Stomach smooth muscle (tissue), 2 donors: Measurements from ENCODE around the gene DERL3.

Experiments used
- H3K27ac ChIP-seq: one replicate; pipeline ENCODE4 v1.7.0; 2013; ENCODE audit warnings: mild to moderate bottlenecking, low read length, inconsistent platforms
- H3K27me3 ChIP-seq, 2 donors: one replicate each; pipeline ENCODE4 v1.7.0; 2013; ENCODE audit warnings: low read length in 2 of 2; ENCODE audit not compliant: insufficient read depth in 2 of 2, control insufficient read depth in 1 of 2
- H3K36me3 ChIP-seq, 2 donors: one replicate each; pipeline ENCODE4 v1.7.0; 2013; ENCODE audit warnings: low read length in 2 of 2; ENCODE audit not compliant: control insufficient read depth in 2 of 2, insufficient read depth in 2 of 2
- H3K4me1 ChIP-seq: one replicate; pipeline ENCODE4 v1.7.0; 2013; ENCODE audit warnings: low read length; ENCODE audit not compliant: control insufficient read depth, insufficient read depth
- H3K4me3 ChIP-seq, 2 donors: one replicate each; pipeline ENCODE4 v1.7.0; 2013; ENCODE audit warnings: low read length in 2 of 2
- H3K9ac ChIP-seq, 2 donors: one replicate each; pipeline ENCODE4 v1.7.0; 2013; ENCODE audit warnings: low read length in 2 of 2, mild to moderate bottlenecking in 1 of 2
- H3K9me3 ChIP-seq, 2 donors: one replicate each; pipeline ENCODE4 v1.7.0; 2013; ENCODE audit warnings: low read length in 2 of 2; ENCODE audit not compliant: control insufficient read depth in 2 of 2
- donor health status: healthy.
- donor health status: Pancreatic carcinoma.

Gene DERL3

DNA sequence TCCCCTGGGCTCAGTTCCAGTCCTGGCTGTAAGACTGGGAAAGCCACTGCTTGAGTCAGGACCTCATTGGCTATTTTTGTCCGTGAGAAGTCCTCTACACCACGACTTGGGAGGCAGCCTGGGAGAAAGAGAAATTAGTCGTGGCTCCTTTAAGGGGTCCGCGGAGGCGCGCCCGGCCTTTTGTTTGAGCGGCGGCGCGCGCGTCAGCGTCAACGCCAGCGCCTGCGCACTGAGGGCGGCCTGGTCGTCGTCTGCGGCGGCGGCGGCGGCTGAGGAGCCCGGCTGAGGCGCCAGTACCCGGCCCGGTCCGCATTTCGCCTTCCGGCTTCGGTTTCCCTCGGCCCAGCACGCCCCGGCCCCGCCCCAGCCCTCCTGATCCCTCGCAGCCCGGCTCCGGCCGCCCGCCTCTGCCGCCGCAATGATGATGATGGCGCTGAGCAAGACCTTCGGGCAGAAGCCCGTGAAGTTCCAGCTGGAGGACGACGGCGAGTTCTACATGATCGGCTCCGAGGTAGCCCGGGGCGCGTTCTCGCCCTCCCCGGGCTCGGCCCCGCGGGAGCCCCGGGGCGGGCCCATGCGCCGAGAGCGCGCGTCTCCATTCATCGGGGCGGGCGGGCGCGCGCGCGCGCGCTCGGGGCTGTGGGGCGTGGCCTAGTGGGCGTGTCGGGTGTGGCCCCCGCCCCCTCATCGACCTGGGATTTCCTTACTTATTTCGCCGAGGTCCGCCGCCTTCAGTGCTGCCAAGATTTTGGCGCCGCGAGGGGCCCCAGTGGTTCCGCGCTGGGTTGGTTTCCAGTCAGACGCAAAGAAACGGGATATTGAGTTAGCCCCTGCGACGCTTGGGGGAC lies 51.8 kb downstream of the DERL3 start, which contains the start of gene SMARCB1:
Gene SMARCB1 (plus strand): TSS at position 215 of the 848 bp plus-strand sequence. CDS start 204 bp downstream, at position 419.
- no peaks in the 10 kb centered on the region for H3K27me3 ChIP-seq
- H3K4me1 ChIP-seq, result peaks cover 34% of the 10 kb centered on the region
- peaks cover 4 to 5% of the 10 kb centered on the region in 2 donors for H3K36me3 ChIP-seq

GRCh38 chr22:23786261-23786710 lies 52.5 kb downstream of the DERL3 start:
- H3K36me3 ChIP-seq, result peaks cover 0 to 5% of the 10 kb centered on the region in 2 donors
- no peaks in the 10 kb centered on the region for H3K9me3 ChIP-seq
- peak overlapping the region; percentile 94 for H3K27ac ChIP-seq
- H3K9ac ChIP-seq, result peak overlapping the region; percentile 71 to 92
- peaks cover 32% of the 10 kb centered on the region for H3K4me1 ChIP-seq
- peak overlapping the region; percentile 87 to 93 for H3K4me3 ChIP-seq
- no peaks in the 10 kb centered on the region for H3K27me3 ChIP-seq

More for the DNA sequence above, 51.8 kb downstream of the DERL3 start, which contains the start of gene SMARCB1:
- Histone ChIP-seq H3K27ac (peak within 1 kb of the TSS; percentile 94), H3K9me3 (no peaks in the 10 kb centered on the region), H3K4me3 (peak within 1 kb of the TSS; percentile 87 to 93), H3K9ac (peak within 1 kb of the TSS; percentile 82 to 92)
